HG03432 (cell line): ENCODE results near the gene MIOX.

Experiments
- ATAC-seq: cut with Tn5 transposase; IDR thresholded peaks from one replicate; pipeline ENCODE4 v1.9.1; 2021; ENCODE audit warnings: mild to moderate bottlenecking, moderate library complexity; ENCODE audit not compliant: unreplicated experiment

The MIOX gene

GRCh38 chr22:50489363-50490243, 2.9 kb downstream of the MIOX start:
- no peak for ATAC-seq

DNA sequence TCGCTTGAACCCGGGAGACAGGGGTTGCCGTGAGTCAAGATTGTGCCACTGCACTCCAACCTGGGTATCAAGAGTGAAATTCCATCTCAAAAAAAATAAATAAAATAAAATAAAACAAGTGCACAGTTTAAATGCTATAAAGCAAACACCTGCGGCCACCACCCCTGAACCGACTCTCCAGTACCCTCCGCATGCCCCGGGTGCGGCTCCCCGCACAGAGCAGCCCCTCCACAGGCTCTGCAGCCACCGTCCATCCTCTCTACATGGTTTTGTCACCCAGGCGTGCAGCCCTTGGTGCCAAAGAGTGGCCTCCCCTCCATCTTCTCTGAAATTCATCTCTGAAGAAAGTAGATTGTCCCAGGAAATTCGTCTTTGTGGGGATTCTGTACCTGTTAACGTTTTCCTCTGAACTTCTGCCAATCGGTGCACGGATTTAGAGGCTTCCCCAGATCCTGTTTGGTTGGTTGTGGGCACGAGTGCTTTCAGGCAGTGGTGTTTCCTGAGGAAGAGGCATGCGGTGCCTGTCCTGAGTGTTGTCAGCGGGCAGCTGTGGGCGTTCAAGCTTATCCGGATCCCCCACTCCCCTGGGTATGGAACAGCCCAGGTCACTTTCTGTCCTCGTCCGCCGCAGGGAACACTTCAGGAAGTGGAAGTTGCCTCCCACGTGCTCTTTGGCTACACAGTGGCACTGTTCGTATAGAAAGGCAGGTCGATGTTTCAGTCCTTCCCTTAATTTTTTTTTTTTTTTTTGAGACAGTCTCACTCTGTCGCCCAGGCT, 4.1 kb downstream of the MIOX start:
- no peak for ATAC-seq

GRCh38 chr22:50497093-50497492, 10.4 kb downstream of the MIOX start:
- no peak for ATAC-seq

GRCh38 chr22:50498322-50498890, 11.7 kb downstream of the MIOX start:
- ATAC-seq = no peak

- no peak for ATAC-seq
Measured at GRCh38 chr22:50500452-50500851, 13.8 kb downstream of the MIOX start.

GRCh38 chr22:50502096-50502495, 15.4 kb downstream of the MIOX start:
- ATAC-seq = no peak

DNA sequence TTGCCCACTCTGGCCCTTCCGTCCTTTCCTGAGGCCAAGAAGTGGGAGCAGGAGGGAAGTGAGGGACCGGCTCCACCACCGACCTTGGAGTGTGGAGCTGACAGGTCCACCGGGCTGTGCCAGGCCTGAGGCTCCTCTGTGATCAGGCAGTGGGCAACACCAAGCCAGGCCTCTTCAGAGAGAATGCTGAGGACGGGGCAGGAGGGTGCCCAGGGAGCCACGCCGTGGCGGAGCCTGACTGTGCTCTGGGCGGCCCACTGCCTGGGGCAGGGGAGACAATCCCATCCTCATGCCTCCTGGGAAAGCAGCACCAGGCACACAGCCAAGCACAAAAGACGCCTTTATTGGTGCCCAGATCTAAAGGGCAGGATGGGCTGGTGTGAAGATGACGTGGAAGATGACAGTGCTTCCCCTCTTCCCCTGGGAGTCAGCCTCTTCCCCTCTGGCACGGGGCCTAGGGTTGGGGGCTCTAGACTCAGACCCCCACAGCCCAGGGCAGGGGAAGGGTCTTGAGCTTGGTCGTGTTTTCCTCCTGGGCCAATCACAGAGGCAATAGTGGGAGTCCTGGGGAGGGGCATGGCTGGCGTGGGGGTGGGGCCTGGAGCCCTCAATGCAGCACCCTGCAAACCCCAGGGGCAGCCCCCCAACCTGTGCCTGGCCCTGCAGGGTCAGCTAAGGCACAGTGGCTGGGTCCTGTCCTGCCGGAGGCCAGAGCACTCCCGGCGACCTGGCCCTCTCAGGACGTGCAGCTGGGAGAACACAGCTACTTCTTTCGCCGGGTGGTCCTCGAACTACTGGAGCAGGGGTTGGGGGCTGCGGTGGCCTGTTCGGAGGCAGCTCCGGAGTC, 16.2 kb downstream of the MIOX start:
- ATAC-seq = no peak

DNA sequence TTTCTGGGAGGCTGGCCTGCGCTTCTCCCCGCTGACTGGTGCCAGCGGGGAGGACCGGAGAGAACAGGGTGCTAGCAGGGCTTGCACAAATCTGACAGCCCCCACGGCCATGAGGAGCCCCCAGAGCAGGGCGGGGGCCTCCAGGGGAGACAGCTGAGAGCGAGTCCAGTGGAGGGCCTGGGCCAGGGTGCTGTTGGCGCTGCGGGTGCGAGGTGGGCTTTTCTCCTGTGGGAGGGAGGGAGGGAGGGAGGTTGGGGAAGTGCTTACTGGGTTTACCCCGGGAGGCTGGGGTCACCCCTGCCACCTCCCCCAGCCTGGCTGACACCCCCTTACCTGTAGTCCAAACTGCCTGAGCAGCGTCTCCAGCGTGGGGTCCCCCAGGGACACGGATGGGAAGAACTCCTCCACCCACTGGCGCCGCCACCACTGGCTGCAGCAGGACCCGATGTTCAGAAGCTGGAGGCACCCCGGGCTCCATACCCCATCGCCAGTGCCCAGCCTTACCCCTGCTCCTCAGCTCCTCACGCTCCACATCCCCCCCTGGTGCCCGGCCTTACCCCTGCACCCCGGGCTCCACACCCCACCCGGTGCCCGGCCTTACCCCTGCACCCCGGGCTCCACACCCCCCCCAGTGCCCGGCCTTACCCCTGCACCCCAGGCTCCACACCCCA, 17.0 kb downstream of the MIOX start:
- ATAC-seq = no peak

- no peak for ATAC-seq
Measured at GRCh38 chr22:50504369-50505211, 17.9 kb downstream of the MIOX start.

DNA sequence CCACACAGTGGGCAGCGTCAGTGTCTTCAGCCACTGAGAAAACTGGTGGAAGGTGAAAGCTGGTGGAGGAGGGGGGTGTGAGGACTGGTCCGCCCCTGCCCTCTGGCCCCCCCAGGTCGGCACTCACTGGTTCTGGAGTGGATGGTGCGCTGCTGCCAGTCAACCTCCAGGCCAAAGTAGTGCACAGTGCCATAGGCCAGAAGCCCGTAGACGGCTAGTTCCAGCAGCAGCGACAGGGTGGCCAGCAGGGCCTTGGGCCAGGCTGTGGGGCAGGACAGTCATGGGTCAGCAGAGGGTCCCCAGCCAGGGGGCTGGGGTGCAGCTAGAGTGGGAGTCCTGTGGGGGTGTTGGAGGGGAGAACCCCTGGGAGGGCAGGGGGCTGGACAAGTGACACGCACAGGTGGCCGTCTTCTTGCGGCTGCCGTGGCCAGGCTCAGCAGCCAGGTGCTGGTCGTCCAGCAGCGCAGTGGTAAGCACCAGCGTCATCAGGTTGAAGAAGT, 18.7 kb downstream of the MIOX start:
- ATAC-seq = no peak

- ATAC-seq = no peak
Measured at GRCh38 chr22:50505776-50506610, 19.3 kb downstream of the MIOX start.

GRCh38 chr22:50506611-50507420, 20.2 kb downstream of the MIOX start:
- peak; percentile 4 for ATAC-seq

GRCh38 chr22:50507421-50507990, 20.8 kb downstream of the MIOX start, which contains the start of gene LMF2:
Gene LMF2, minus strand, starts transcription at chr22:50507702. Its CDS starts 27 bp downstream, at chr22:50507675.
- peak; percentile 60 for ATAC-seq

GRCh38 chr22:50507991-50508884, 21.6 kb downstream of the MIOX start, which contains the start of gene NCAPH2:
Gene NCAPH2, plus strand, starts transcription at chr22:50508224. Its CDS starts 114 bp downstream, at chr22:50508338.
- ATAC-seq = peak; percentile 68

DNA sequence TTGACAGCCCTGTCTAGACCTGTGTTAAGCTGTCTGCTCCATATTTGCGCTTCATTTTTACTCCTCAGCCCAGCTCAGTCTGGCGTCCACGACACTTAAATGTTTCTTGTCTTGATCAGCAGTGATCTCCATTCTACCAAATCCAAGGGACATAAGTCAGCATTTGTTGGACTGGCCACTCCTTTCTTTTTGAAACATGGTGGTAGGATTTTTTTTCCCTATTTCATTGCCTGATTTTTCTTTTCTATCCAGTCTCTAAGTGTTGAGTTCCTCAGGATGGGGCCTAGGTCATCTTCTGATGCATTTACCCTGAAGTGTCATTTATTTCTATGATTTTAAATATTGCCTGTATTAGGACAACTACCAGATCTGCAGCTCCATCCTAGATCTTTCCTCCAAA, 22.2 kb downstream of the MIOX start:
- ATAC-seq = no peak

DNA sequence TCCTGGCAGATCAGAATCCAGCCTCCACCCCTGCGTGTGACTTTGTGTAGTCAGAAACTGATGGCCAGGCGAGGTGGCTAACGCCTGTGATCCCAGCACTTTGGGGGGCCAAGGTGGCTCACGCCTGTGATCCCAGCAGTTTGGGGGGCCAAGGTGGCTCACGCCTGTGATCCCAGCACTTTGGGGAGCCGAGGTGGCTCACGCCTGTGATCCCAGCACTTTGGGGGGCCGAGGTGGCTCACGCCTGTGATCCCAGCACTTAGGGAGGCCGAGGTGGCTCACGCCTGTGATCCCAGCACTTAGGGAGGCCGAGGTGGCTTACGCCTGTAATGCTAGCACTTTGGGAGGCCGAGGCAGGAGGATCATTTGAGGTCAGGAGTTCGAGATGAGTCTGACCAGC, 26.5 kb downstream of the MIOX start:
- ATAC-seq = no peak
